ENCODE data around the gene TTN.

TTN gene

GRCh38 chr2:178811901-178812300 lies 4.7 kb upstream of the TTN start:
- DNase-seq (ENCODE audit: low spot score), result no peak

DNA sequence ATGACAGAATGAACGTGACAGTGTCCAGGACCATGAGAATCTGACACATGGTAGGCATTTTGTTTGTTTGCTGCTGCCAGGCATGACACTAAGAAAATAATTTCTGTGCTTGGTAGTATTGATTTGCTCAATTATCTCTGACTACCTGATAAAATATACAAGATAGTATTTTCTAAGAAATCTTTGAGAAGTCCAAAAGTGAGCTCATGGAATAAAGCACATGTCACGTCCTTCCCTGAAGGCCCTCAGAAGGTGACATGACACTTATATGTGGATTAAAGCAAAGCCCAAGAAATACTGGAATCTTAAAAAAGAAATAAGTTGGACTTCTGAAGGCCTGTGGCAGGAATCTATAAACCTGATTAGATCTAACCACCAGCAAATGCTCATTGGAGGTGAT lies 3.8 kb upstream of the TTN start:
- DNase-seq (ENCODE audit: low spot score), result no peak

DNA sequence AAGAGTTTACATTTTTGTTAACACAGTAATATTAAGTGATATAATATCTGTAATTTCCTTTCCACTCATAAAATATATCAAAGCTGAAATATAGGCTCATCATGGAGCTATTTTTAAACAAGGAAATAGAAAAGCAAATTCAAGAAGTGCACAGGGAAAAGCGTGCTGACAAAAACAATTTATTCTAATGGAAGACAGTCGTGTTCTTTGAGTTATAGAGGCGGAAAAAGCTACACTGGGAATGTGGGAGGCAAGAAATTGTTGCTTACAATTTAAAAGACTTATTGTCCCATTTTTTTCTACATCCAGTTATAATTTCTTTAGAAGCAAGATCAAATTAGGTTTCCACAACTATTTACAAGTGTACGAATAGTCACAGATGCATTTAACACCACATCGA lies 3.2 kb upstream of the TTN start:
- no peak for DNase-seq (ENCODE audit: low spot score)

GRCh38 chr2:178806543-178806942 lies 680 bp downstream of the TTN start:
- DNase-seq (ENCODE audit: low spot score), result no peak

DNA sequence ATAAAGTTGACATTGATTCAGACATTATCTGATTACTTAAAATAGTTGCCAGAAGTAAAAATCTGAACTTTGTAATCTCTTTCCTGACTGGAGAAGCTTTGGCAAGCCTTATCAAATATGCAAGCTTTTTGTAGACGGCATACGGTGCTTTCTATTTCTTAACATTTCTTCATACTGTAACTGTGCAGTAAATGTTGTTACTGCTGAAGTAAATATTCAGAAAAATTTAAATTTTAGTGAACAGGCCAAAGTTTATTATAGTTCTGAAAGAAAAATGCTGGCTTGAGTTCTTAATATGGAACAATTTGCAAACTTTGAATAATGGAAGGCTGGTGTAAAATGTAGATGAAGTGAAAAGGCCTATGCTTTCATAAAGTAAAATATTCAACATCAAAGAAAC lies 1.8 kb downstream of the TTN start:
- no peak for DNase-seq (ENCODE audit: low spot score)

DNA sequence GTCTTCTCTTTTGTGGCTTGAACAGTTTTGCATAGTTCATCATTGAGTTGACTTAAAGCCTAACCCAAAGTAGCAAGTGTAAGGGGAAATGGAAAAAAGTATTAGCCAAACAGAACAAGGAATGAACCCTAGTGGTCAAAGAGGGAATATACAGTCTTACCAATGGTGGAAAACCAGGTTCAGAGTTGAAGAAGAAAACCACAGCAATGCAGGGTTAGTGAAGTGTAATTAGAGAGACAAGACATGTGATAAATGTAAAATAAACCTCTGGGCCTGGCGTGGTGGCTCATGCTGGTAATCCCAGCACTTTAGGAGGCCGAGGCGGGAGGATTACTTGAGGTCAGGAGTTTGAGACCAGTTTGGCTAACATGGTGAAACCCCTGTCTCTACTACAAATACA lies 2.4 kb downstream of the TTN start:
- DNase-seq (ENCODE audit: low spot score), result no peak

DNA sequence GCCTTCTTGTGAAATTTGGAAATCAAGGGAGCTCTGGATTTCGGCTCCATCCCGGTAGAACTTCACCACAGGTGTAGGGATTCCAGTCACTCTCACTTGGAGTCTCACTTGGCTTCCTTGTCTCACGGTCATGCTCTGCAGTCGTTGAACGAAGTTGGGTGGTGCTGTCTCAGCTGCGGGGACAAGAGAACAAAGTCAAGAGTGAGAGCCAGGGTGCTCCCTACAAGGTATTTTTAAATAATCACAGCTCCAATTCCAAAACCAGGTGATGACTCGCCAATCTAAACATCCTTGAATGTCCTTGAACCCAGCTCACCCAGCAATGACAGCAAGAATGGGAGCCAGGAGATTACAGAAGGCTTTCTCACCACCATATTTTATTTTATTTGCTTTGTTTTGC lies 6.7 kb downstream of the TTN start:
- no peak for DNase-seq (ENCODE audit: low spot score)

- DNase-seq (ENCODE audit: low spot score), result no peak
Measured at GRCh38 chr2:178799305-178799704, 7.9 kb downstream of the TTN start.

GRCh38 chr2:178796079-178796677 lies 11.0 kb downstream of the TTN start:
- peak; percentile 18 for DNase-seq (ENCODE audit: low spot score)

DNA sequence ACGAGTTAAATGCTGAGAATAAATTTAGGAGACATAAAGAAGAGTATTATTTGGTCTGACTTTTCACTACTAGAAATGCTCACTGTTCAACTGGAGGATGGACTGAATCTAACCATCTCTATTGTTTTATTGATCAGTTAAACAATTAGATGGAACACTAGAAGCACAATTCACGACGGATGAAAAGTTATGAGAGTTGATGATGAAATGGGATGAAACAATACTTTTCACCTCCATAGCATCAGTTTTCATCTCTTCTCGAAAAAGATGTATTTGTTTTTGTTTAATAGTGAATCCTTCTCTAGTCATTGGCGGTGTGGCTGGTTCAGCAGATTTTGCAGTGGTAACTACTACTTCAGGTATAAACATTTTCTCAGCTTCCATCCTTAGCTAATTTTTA lies 19.3 kb downstream of the TTN start:
- DNase-seq (ENCODE audit: low spot score), result no peak

DNA sequence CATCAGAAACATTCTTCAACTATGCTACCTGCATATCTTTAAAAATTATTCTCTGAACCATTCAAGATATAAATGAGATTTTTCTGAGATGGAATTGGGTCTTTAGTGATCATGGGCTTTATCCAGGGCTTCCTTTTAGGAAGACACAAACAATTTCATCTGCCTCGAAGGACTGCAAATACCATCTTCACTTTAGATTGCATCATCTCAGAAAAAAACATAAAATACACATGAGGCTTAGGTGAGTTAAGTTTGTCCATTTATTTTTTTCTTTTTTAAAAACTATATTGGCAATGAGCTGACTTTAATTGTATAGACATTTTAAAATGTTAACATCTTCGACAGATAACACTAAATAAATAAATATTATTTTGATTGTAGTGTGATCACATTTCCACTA lies 20.1 kb downstream of the TTN start:
- no peak for DNase-seq (ENCODE audit: low spot score)

DNA sequence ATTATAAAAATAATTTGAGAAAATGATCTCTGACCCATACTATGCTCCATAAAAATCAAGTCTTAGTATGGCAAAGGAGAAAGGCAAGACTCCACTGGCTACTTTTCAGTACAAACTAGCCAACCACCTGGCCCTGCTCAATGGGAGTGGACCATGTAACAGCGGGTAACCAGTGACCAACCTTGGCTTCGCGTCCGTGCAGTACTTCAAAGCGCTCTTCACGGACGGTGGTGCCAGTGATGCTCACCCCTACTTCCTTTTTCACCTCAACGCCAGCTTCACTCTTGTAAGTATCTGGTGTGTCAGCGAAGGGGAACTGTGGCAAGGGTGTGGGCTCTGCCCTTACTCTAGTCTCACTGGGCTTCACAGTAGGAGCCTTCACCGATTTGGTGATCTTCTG lies 23.3 kb downstream of the TTN start:
- DNase-seq (ENCODE audit: low spot score), result no peak

GRCh38 chr2:178782236-178782635 lies 25.0 kb downstream of the TTN start:
- DNase-seq (ENCODE audit: low spot score), result no peak

DNA sequence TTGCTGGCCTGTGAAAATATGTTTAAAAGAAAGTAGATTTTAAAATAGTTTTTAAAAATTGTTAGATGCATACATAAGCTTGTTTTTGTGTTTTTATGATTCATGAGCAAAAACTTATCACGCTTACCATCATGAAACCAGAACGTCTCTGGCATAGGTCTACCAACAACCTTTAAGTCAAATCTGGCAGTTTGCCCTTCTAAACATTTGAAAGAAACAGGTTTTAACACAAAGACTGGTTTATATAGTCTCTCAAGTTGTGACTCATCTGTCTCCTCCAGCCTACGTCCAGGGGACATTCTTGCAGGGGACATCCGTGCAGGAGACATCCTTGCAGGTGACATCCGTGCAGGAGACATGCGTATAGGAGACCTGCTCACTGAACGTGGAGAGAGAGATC lies 29.6 kb downstream of the TTN start:
- DNase-seq (ENCODE audit: low spot score), result no peak

DNA sequence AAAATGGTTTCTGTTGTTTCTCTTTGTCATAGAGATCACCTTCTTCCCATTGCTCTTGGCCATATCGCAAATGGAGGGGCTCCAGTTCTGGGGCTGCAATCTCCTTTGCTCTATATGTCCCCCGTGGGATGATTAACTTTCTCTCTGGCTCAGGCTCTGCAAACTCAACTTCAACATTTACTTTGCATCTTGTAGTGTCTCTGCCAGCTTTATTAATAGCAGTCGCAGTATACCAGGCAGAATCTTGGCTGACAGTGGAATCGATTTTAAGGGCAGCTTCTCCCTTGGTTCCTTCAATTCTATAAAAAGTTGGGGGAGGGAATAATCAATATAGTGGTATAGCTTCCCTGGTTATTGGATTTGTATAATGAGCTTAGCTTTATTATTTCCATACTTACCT lies 30.5 kb downstream of the TTN start:
- DNase-seq (ENCODE audit: low spot score), result no peak

DNA sequence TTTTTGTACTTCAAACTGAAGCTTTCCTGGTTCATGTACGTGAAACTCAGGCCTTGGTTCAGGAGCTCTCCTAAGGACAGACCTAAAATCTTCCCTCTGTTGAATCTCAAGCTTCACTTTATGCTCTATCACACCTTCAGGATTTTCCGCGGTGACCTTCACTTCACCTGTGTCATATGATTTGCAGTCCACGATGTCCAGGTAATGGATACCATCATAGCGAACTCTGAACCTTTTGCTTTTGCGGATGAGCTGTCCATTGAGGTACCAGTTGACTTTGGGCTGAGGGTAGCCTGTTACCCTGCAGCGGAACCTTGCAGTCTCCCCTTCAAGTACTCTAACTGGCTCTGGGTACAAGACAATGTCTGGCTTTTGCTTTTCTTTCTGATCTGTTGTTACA lies 31.2 kb downstream of the TTN start:
- no peak for DNase-seq (ENCODE audit: low spot score)

- no peak for DNase-seq (ENCODE audit: low spot score)
Measured at GRCh38 chr2:178770518-178770917, 36.7 kb downstream of the TTN start.

DNA sequence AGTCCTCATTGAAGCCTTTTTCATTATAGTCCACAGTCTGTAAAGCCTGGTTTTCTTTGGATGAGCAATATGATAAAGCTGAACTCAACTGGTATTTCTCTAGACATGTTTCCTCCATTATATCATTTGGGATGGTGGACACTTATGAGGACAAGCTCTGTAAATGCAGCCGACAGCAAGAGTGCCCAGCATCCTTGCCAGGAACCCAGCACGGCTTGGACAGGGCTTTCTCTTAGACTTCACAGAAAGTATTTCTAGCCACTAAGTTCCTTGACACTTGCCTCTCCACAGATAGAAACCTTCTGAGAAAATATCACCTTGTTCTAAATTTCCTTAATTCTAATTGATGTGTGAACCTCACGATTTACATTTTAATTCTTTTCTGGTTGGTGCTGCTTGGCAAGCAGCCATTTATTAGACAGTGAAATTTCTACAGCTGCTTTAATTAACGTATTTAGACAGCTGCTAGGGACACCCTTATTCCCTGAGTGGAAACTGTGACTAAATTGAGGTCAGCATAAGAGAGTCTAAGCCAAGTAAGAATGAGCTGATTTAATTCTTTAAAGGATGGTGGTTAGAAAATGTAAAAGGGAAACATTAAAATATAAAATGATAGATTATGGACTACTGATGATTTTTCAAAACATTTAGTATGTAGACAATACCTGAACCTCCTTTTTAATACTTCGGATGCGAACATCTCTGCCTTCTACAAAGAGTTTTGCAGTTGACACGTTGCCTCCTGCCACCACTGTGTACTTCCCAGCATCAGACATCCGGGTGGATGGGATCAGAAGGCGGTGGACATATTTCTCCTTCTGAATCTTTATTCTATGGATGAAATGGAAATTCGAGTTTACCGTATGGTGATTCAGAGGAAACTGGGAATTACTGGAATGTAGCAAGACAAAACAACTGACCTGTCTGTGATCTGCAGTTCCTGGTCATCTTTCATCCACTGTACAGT lies 39.8 kb downstream of the TTN start:
- no peak for DNase-seq (ENCODE audit: low spot score)

- DNase-seq (ENCODE audit: low spot score), result no peak
Measured at GRCh38 chr2:178764097-178764496, 43.1 kb downstream of the TTN start.

DNA sequence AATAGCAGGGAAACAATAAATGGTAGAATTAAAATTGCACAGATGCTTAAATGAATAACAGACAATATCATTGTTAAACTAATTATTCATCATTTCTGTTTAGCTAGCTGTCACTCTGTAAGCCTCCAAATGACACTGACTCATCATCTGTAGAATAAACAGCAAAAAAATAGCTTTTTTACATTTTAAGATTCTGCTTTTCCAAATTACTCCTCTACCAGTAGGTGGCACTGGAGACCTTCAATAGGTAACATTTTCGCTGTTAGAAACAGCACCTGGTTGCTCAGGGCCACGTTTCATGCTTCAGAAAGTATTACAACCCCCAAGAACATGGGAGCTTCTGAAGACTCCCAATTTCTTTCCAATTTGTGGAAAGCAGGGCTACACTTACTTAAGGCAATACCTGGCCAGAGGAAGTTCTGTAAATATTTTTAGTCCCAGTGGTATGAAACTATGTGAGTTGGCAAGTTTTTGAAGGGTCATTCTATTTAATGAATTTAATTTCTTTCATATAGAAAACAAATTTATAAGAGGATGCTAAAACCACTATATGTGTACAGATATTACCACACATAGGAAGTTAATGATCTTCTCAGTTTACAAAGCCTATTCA lies 45.4 kb downstream of the TTN start:
- DNase-seq (ENCODE audit: low spot score), result peak; percentile 8

DNA sequence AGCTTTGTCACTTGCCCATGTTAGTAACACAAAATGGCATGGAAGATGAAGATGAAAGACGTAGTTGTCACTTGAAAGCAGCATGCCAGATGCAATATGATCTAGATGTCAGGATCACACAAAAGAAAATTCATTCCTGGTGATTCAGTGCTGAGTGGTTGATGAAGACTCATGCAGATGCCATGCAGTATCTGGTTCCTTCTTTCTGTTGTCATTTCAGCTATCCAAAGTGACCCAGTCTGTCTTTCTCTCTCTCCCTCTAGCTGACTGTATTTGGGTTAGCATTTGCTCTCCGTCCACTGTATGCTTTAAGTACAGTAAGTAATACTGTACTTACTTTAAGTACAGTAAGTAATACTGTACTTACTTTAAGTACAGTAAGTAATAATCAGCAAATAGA lies 50.4 kb downstream of the TTN start:
- DNase-seq (ENCODE audit: low spot score), result no peak

DNA sequence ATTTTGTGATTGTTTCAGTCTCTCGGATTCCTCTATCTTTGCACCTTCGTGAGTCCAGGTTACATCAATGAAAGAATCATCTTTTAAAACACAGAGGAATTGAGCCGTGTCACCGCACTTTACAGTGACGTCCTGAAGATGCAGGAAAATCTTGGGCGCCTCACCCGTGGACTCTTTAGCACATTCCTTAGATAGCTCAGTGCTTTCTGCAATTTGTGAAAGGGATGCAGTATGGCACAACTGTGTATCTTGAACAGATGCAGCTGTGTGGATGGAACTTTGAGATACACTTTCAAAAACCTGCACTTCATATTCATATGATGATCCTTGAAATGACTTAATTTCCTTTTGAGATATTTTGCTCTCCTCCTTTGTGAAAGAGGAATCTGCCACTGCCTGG lies 50.9 kb downstream of the TTN start:
- DNase-seq (ENCODE audit: low spot score), result no peak

DNA sequence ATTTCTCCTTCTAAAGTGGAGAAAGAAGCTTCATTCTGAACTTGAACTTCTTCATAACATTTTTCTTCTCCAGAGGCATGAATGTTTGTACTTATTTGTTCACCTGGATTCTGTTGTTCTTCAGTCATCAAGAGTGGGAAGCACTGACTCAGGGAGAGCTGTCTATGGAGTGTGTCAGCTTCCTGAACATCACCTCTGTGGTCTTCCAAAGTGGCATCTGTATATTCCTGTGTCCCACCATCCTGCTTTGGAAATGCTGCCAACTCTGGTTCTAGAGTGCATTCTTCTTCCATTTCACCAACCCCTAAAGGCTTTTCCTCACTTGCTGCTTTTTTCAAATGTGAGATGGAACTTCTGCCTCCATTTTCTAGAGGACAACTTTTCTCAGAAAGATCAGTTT lies 59.5 kb downstream of the TTN start:
- DNase-seq (ENCODE audit: low spot score), result no peak
